HG03439 (cell line): ENCODE results near the gene LCP2.

Experiments used
- ATAC-seq: cut with Tn5 transposase; IDR thresholded peaks from one replicate; pipeline ENCODE4 v1.9.1; 2021; ENCODE audit warnings: mild to moderate bottlenecking, moderate library complexity; ENCODE audit not compliant: unreplicated experiment

LCP2 gene

GRCh38 chr5:170297589-170298462 is at the start of gene LCP2:
Gene LCP2 (minus strand): TSS chr5:170297777. CDS start chr5:170297611, 166 bp downstream.
- ATAC-seq: peak; percentile 42

- ATAC-seq: no peak
Observed at GRCh38 chr5:170347022-170347567, 49.5 kb upstream of the LCP2 start.

DNA sequence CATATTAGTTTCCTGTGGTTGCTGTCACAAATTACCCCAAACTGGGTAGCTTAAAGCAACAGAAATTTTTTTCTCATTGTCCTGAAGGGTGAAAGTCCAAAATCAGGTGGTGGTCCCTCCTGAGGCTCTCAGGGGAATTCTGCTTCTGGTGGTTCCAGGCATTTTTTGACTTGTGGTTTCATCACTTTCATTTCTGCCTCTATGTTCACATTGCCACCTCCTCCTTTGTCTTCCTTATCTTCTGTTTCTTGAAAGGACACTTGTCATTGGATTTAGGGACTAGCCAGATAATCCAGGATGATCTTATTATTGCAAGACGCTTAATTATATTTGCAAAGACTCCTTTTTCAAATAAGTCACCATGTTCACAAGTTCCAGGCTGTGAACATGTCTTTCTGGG is 48.4 kb upstream of the LCP2 start:
- ATAC-seq: no peak

DNA sequence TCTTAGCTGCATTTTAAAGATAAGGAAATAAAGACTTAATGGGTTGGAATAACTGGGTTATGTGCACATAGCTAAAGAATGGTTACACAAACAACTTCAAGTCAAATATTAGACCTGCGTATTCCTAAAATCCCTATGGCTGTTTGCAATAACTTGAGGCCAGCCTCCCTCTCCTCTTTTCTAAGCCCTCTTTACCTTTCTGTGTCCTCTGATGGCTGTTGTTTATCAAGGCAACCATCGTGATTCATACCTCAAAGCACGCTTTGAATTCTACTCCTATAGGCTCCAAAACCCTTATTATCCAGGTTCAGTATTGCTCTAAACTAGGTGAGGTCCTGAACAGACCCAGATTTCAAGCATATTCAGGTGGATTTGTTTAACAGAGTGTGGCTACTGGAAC is 45.6 kb upstream of the LCP2 start:
- ATAC-seq: no peak

GRCh38 chr5:170342153-170342725 is 44.7 kb upstream of the LCP2 start:
- no peak for ATAC-seq

DNA sequence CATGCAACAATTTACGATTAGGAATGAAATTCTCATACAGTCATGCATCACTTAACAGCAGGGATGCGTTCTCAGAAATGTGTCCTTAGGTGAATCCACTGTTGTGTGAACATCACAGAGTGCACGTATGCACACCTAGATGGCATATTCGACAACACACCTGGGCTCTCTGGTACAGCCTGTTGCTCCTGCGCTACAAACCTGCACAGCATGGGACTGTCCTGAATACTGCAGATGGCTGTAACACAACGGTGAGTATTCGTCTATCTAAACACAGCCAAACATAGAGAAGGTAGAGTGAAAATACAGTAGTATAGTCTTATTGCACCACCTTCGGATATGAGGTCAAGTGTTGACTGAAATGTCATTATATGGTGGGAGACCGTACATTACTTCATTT is 44.0 kb upstream of the LCP2 start:
- ATAC-seq: no peak

- ATAC-seq: no peak
Observed at GRCh38 chr5:170339780-170340167, 42.2 kb upstream of the LCP2 start.

- ATAC-seq: peak; percentile 84
Observed at GRCh38 chr5:170338933-170339779, 41.6 kb upstream of the LCP2 start.

DNA sequence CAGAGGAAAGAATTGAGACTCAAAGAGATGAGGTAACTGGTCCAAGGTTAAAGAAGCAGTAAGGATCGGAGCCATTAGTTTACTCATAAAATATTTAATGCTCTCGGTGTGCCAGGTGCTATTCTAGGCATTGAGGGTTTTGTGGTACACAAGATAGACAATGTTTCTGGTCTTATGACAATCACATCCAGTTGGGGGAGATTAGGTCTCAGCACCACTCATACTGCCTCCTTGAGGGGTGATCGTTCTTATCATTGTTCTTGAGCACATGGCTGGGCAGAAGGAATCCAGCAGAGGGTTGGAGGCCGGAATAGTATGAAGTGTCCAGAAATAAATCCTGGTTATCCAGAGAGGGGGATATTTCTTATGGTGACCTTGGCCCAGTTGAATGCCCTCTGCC is 40.7 kb upstream of the LCP2 start:
- no peak for ATAC-seq

DNA sequence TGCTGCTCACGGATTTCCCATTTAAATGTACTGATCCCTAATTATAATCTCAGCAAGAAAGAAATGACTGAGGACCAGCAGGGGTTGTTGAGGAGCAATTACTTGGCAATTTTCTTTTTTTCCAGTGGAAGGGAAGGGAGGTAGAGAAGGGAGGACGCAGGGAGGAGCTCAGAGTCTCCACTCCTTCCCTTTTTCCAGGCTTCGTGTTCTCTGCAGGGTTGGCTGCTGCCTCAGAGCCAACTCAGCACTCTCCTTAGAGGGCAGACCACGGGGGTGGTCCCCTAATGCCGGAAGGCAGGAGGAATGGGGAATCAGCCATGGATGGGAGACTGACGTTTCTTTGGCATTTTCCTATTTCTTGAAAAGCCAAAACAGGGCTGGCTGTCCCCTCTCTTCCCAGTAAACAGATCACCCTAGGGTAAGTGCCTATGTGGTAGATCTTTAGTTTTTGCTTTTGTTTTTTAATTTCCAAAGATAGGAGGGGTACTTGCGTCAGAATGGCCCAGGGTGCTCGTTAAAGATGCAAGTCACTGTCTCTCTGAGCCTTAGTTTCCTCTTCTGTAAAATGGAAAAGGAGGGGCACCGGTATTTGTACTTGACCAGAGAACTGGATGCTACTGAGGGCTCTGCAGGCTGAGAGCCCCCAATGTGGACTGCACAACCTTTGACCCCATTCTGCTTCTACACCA is 39.6 kb upstream of the LCP2 start:
- ATAC-seq: no peak

DNA sequence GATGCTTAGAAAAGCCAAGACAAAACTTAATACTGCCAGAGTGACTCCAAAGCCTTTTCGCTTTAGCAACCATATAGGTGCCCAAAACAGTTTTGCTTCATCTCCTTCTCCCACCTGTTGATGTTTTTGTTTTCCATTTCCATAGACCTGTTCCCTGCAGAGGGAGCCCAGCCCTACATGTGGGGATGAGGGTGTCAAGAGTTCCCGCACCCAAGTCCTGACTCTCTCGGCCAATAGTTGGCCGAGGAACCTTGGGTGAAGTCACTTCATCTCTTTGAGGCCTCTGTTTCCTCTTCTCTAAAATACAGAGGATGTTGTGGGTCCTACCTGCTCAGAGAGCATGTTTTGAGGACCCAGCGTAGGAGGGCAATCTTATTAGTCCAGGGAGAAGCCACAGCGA is 38.5 kb upstream of the LCP2 start:
- ATAC-seq: no peak

- no peak for ATAC-seq
Observed at GRCh38 chr5:170334626-170335025, 37.0 kb upstream of the LCP2 start.

DNA sequence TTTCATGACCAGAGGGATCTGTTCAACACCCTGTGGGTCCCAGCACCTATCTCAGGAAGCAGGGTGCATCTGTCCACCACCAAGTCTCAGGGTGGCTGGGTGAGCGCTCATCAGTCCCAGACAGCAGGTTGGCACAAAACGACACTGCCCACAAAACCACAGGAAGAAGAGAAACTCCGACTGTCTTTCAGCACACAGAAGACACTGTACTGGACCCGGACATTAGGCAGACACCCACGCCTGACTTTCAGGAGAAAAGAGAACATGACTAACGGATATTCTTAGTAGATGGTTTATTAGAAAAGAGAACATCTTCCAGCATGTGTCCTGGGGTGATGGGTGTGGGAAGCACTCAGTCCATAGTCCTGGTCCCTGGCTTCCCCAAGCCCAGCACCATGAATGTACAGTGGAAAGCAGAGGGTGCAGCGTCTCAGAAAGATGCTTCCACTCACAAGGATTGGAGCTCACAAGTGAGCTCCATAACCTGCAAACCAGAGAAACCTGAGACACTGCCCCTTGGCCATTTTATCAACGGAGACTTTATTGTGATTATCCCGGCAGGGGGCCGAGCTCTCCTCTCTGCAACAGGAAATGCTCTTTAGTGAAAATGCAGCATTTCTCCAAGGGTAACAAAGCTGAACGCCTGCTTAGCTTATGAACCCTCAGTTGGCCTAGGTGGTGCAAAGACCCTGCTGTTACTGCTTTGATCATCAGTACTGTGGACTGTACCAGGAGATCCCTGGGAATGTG is 35.8 kb upstream of the LCP2 start:
- ATAC-seq: peak; percentile 39

GRCh38 chr5:170332058-170332457 is 34.5 kb upstream of the LCP2 start:
- ATAC-seq: no peak

- ATAC-seq: no peak
Observed at GRCh38 chr5:170330568-170331054, 33.0 kb upstream of the LCP2 start.

GRCh38 chr5:170329524-170329923 is 31.9 kb upstream of the LCP2 start:
- no peak for ATAC-seq

GRCh38 chr5:170327829-170328228 is 30.3 kb upstream of the LCP2 start:
- no peak for ATAC-seq

GRCh38 chr5:170327168-170327567 is 29.6 kb upstream of the LCP2 start:
- ATAC-seq: no peak

DNA sequence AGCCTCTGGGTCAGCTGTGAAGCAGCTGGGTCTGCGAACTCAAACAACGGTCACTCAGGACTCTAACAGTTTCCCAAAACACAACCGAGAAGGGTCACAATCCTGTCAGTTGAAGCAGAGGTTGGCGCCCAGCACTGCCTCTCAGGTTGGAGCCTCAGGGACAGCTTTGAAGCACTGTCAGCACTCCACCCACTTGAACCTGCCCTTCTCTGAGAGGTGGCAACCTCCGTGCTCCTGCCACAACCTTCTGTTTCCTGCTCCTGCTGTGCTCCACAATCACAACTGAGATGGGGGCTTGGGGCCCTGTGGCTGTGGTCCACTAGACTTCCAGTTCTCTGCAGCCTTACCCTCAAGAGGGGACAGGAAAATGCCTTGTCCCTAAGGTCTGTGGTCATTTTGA is 21.7 kb upstream of the LCP2 start:
- ATAC-seq: no peak

GRCh38 chr5:170317499-170317898 is 19.9 kb upstream of the LCP2 start:
- ATAC-seq: no peak
